ENCODE results near the gene TMEM51.

GRCh38 chr1:15212216-15212953 lies 58.8 kb downstream of the TMEM51 start:
- no peak for TF ChIP-seq CTCF (IDR thresholded peaks at IDR 0.05; ENCODE audit: insufficient read depth, low read depth, low read length)
- TF ChIP-seq EZH2 (IDR thresholded peaks at IDR 0.05; ENCODE audit: insufficient read depth, low read length), result no peak

All from astrocyte (in vitro differentiated cells and primary cell).